ENCODE data around the gene DUSP9.

Gene DUSP9

DNA sequence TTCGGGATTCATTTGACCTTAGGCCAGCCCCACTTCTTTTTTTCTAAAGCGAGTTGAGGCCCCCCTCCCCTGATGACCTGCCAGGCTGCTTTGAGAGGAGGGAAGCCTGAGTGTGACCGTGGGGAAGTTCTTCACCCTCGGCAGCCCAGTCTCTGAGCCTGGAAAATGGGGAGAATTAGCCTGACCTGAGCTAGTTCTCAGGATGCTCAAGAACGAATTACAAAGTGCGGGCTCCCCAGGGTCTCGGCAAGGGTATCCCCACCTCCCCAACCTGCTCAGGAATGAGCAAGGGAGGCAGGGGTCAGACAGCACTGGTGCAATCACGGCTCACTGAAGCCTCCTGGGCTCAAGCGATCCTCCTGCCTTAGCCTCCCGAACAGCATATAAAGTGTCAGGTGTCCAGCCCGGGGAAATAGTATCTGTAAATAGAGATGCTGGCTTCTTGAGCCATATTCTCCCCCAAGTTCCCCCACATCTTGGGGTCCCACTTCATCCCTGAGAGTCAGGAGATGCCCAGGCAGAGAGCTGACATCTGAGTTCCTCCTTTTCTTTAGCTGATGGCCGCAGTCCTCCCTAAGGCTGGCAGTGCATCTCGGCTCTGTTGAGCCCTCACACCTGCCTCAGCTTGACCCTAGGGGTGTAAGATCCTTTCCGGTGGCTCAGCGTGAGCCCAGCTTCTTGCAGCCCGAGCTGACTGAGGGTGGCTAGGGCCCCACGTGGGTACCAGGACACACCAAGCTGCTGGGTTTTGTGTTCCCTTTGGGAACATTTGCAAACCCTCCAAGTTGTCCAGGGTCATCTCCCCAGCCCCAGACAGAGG lies 1.6 kb downstream of the DUSP9 start:
- no peak for TF ChIP-seq TAF1 (IDR thresholded peaks at IDR 0.05; ENCODE audit: borderline replicate concordance, insufficient read depth, low read length)
- TF ChIP-seq SIN3A (IDR thresholded peaks at IDR 0.05; ENCODE audit: borderline replicate concordance, insufficient read depth, low read length), result no peak

- TF ChIP-seq, protein P1, sequence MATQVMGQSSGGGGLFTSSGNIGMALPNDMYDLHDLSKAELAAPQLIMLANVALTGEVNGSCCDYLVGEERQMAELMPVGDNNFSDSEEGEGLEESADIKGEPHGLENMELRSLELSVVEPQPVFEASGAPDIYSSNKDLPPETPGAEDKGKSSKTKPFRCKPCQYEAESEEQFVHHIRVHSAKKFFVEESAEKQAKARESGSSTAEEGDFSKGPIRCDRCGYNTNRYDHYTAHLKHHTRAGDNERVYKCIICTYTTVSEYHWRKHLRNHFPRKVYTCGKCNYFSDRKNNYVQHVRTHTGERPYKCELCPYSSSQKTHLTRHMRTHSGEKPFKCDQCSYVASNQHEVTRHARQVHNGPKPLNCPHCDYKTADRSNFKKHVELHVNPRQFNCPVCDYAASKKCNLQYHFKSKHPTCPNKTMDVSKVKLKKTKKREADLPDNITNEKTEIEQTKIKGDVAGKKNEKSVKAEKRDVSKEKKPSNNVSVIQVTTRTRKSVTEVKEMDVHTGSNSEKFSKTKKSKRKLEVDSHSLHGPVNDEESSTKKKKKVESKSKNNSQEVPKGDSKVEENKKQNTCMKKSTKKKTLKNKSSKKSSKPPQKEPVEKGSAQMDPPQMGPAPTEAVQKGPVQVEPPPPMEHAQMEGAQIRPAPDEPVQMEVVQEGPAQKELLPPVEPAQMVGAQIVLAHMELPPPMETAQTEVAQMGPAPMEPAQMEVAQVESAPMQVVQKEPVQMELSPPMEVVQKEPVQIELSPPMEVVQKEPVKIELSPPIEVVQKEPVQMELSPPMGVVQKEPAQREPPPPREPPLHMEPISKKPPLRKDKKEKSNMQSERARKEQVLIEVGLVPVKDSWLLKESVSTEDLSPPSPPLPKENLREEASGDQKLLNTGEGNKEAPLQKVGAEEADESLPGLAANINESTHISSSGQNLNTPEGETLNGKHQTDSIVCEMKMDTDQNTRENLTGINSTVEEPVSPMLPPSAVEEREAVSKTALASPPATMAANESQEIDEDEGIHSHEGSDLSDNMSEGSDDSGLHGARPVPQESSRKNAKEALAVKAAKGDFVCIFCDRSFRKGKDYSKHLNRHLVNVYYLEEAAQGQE (IDR thresholded peaks at IDR 0.05; ENCODE audit: insufficient read depth in 1 of 2, low read depth in 2 of 2, low read length in 2 of 2), result no peak
- no peak for TF ChIP-seq FOXP2 (optimal IDR thresholded peaks at IDR 0.05; ENCODE audit: borderline replicate concordance, extremely low read depth, extremely low read length, insufficient read depth)
- no peak for TF ChIP-seq TAF1 (IDR thresholded peaks at IDR 0.05; ENCODE audit: borderline replicate concordance, insufficient read depth, low read length)
- no peak for TF ChIP-seq SIN3A (IDR thresholded peaks at IDR 0.05; ENCODE audit: borderline replicate concordance, insufficient read depth, low read length)
- TF ChIP-seq POLR2AphosphoS5 (IDR thresholded peaks at IDR 0.05; ENCODE audit: low read depth, low read length), result no peak
These were observed 2.3 kb downstream of the DUSP9 start for GRCh38 chrX:153649178-153649914.

DNA sequence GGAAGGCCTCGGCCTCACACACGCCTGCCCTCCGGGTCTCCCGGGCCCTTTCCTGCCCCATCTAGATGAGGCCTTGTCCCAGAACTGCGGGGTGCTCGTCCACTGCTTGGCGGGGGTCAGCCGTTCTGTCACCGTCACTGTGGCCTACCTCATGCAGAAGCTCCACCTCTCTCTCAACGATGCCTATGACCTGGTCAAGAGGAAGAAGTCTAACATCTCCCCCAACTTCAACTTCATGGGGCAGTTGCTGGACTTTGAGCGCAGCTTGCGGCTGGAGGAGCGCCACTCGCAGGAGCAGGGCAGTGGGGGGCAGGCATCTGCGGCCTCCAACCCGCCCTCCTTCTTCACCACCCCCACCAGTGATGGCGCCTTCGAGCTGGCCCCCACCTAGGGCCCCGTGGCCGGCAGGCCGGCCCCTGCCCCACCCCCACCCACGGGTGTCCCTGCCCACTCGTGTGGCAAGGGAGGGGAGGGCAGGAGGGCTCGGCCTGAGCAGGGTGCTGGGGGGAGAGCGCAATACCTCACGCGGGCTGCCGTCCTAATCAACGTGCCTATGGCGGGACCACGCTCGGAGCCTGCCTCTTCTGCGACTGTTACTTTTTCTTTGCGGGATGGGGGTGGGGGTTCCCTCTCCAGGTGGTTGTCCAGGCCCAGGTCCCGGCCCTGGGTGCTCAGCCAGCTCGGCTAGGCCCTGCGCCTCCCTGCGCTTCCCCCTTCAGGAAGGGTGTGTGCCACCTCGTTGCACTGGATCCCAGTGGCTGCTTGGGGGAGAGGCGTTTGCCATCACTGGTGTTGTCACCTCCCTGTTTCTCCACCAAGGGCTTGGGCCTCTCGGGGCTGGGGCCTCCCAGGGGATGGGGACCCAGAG lies 3.1 kb downstream of the DUSP9 start:
- TF ChIP-seq SIN3A (IDR thresholded peaks at IDR 0.05; ENCODE audit: borderline replicate concordance, insufficient read depth, low read length), result no peak
- TF ChIP-seq, protein P1 (IDR thresholded peaks at IDR 0.05; ENCODE audit: insufficient read depth in 1 of 2, low read depth in 2 of 2, low read length in 2 of 2), result no peak
- TF ChIP-seq FOXP2 (optimal IDR thresholded peaks at IDR 0.05; ENCODE audit: borderline replicate concordance, extremely low read depth, extremely low read length, insufficient read depth), result no peak
- no peak for TF ChIP-seq POLR2AphosphoS5 (IDR thresholded peaks at IDR 0.05; ENCODE audit: low read depth, low read length)
- no peak for TF ChIP-seq TAF1 (IDR thresholded peaks at IDR 0.05; ENCODE audit: borderline replicate concordance, insufficient read depth, low read length)

DNA sequence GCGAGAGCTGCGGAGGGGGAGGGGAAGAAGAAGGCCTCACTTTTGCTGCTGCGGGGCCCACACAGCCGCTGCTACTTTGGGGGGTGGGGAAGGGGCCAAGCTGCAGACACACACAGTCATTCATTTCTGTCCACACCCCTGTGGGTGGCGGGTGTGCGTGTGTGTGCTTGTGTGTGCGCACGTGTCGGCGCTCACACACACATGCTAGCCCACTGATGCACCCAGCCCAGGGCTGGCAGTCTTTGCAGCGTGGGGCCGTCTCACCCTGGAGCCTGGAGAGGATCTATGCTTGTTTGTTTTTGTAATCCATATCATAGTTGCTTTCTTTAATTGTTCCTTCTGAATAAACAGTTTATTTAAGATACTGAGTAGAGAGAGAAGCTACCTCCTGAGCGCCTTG lies 4.0 kb downstream of the DUSP9 start:
- TF ChIP-seq POLR2AphosphoS5 (IDR thresholded peaks at IDR 0.05; ENCODE audit: low read depth, low read length) (no peak), SIN3A (IDR thresholded peaks at IDR 0.05; ENCODE audit: borderline replicate concordance, insufficient read depth, low read length) (no peak)
- TF ChIP-seq, protein P1 (IDR thresholded peaks at IDR 0.05; ENCODE audit: insufficient read depth in 1 of 2, low read depth in 2 of 2, low read length in 2 of 2), result no peak

DNA sequence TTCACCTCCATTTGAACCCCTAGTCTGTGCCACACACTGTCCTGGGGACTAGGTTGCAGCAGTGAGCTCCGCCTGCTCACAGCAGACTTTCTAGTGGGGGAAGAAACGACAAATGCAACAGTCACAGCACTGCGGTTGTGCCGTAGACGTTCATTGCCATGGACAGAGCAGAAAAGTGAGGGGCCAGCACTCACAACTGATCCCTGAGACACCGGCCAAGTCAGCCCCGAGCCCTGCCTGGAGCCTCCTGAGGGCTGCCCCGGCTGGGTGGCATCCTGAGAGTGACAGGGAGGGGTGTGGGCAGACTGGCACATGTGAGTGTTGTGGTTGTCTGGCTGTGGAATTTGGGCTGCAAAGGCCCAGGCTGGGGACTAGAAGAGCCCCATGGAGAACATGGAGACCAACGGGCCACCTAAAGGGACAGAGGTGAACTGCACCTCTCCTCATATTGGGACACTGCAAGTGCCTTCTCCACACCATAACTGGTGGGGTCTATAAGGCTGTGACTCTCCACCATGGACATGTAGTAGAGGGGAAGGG lies 4.6 kb downstream of the DUSP9 start:
- no peak for TF ChIP-seq SIN3A (IDR thresholded peaks at IDR 0.05; ENCODE audit: borderline replicate concordance, insufficient read depth, low read length)
- TF ChIP-seq POLR2AphosphoS5 (IDR thresholded peaks at IDR 0.05; ENCODE audit: low read depth, low read length), result no peak
- no peak for TF ChIP-seq FOXP2 (optimal IDR thresholded peaks at IDR 0.05; ENCODE audit: borderline replicate concordance, extremely low read depth, extremely low read length, insufficient read depth)
- TF ChIP-seq, protein P1 (IDR thresholded peaks at IDR 0.05; ENCODE audit: insufficient read depth in 1 of 2, low read depth in 2 of 2, low read length in 2 of 2), result no peak
